DMS79 treated with DMSO at 0.1 percent for 48 hours (cell line): ENCODE results near the gene SAMSN1.
"Not testable (repeated sequence)": the region's sequence is repeated elsewhere in the genome, so short reads cannot be mapped to it uniquely, and the experiment has no call there.

ENCODE experiments used
- DNase-seq: peaks from one replicate; lab custom pipeline; 2025; lab: John Stamatoyannopoulos, UW

Gene SAMSN1

GRCh38 chr21:14566894-14567293 is 20.8 kb upstream of the SAMSN1 start:
- DNase-seq: no peak

- no peak for DNase-seq
Measured at GRCh38 chr21:14562959-14563358, 16.8 kb upstream of the SAMSN1 start.

DNA sequence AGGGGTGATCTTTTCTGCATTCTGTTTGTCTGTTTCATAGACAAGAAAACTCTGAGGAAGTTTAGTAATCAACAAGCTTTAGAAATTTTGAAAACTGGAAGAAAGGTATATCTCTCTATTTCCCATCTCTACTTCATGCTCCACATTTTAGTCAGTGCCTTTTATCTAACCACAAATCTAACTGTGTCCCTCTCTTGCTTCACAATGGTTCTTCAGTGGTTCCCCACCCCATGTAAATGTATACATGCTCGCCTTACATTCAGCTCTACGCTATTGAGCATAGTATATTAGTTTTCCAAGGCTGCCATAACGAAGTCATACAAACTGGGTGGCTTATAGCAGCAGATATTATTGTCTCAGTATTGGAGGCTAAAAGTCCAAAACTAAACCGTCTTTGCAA is 14.4 kb upstream of the SAMSN1 start:
- DNase-seq: no peak

- DNase-seq: no peak
Measured at GRCh38 chr21:14560139-14560538, 14.0 kb upstream of the SAMSN1 start.

DNA sequence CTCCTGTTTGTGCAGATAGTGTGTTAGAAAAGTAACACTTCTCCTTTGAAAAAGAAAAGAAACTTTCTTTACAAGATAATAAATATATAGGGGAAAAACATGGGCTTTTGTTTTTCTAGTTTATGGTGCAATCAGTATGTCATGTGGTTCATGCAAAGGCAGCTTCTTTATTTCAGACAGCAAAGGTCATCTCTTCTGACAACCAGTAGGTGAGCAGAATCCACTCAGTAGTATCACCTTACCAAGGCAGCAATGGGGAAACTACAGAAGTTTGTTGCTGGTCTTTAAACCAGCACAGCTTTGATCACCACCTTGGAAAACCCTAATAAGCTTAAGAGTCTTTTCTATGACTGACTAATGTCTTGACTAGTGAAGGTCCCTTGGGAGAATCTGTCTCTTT is 13.0 kb upstream of the SAMSN1 start:
- no peak for DNase-seq

- no peak for DNase-seq
Measured at GRCh38 chr21:14557413-14557812, 11.3 kb upstream of the SAMSN1 start.

GRCh38 chr21:14554948-14555347 is 8.8 kb upstream of the SAMSN1 start:
- DNase-seq: no peak

GRCh38 chr21:14553422-14553821 is 7.3 kb upstream of the SAMSN1 start:
- no peak for DNase-seq

- no peak for DNase-seq
Measured at GRCh38 chr21:14551741-14552140, 5.6 kb upstream of the SAMSN1 start.

- no peak for DNase-seq
Measured at GRCh38 chr21:14550135-14550534, 4.0 kb upstream of the SAMSN1 start.

DNA sequence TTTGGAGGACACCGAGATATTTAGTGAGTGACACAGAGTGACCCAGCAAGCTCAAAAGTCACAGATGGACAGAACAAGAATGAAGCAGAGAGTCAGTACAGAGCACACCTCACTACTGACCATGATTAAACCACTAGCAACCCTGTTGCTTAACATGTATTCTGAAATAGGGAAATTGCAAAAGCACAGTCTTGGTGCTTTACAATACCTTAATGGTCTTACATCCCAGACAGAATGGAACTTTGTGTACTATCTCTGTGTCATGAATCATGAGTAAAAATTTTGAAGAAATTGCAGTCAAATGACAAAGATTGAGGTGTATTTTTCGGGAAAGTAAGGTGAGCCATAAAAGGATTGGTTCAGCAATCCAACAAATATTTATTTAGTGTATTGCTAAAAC is 2.7 kb upstream of the SAMSN1 start:
- no peak for DNase-seq

GRCh38 chr21:14547834-14548513 is 1.9 kb upstream of the SAMSN1 start:
- no peak for DNase-seq

- DNase-seq: not testable (repeated sequence)
Measured at GRCh38 chr21:14546719-14547118, 604 bp upstream of the SAMSN1 start.

DNA sequence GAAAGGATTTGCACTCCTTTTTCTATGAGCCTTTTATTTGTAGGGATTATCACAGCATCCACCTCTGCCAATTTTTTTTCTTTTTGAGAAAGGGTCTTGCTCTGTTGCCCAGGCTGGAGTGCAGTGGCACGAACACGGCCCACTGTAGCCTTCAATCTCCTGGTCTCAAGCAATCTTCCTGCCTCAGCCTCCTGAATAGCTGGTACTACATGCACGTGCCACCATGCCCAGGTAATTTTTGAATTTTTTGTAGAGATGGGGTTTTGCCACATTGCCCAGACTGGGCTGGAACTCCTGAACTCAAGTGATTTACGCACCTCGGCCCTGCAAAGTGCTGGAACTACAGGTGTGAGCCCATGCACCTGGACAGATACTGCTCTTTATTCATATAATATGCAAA is 2.1 kb downstream of the SAMSN1 start:
- DNase-seq: no peak

- no peak for DNase-seq
Measured at GRCh38 chr21:14542638-14543037, 3.5 kb downstream of the SAMSN1 start.

- no peak for DNase-seq
Measured at GRCh38 chr21:14541841-14542490, 4.1 kb downstream of the SAMSN1 start.

GRCh38 chr21:14538483-14538882 is 7.6 kb downstream of the SAMSN1 start:
- DNase-seq: no peak

- no peak for DNase-seq
Measured at GRCh38 chr21:14536929-14537328, 9.2 kb downstream of the SAMSN1 start.

GRCh38 chr21:14535702-14536101 is 10.4 kb downstream of the SAMSN1 start:
- no peak for DNase-seq

DNA sequence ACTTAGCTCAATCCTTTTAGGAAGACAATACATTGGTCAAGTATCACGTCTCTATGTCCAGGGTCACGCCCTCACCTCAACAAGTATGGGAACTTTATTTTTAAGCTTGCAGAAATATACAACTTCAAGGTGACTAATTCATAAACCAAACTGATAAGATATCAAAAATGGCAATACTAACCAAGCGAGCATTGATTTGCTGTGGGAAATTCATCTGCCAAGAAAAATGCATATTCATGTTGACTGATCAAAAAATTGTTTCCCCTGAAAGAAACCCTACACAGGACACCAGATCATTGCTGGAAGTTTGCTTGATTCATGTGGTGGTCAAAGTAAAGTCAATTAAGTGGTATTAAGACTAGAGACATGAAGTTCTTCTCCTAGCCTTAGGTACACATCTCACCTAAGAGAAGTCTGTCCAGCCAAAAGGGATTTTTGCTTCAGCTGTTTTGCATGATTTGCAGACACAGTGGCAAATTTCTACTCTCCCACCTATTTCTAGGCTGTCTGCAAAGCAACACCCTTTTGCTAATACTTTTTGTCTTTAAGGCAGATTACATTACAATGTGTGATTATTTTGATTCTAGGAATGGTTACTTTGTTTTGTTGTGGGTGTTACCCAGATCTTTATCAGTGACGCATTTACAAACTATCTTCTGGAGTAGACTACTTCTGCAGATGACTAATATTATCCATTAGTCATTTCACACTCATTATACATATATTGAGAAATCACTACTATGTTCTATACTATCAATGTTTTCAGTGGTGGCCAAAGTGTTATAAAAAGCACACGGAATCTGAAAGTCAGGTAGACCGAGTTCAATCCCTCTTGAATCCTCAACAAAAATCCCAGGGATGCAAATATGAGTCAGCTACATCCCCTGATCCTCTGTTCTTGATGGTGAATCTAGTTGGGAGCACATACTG is 12.4 kb downstream of the SAMSN1 start:
- DNase-seq: no peak

DNA sequence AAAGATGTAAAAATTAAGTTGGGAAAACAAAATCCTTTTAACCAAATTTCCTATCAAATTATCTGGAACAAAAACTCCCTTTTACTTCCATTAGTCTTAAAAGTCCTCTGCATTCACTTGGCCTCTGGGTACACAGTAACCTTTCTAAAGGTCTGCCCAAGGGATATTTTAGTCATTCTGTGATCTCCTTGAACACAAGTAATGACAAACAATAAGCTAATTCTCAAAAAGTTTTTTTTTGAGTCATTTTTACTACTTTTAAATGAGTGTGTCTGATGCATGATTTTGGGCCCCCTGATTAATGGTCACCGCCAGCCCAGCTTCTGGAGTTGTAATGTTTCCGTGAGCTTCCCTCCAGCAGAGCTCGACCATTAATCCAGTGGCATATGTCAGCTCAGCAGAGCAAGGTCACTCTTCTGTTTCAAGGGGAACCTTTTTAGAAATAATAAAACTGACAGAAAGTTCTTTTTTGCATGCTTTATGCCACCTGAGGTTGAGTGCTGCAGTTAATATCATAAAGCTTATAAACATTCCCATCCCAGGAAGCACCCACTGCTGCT is 14.3 kb downstream of the SAMSN1 start:
- no peak for DNase-seq

- DNase-seq: no peak
Measured at GRCh38 chr21:14530592-14530991, 15.5 kb downstream of the SAMSN1 start.

- DNase-seq: no peak
Measured at GRCh38 chr21:14528815-14529214, 17.3 kb downstream of the SAMSN1 start.
